HepG2 (cell line): Measurements from ENCODE around the gene NUB1. TPM values are rescaled to one million over a fixed set of nuclear protein-coding genes. Genes with fewer than 3 reads are reported as not detected.

Source experiments
- ATAC-seq: fragments of 200-7000 bp; cut with Tn5 transposase; 3 replicates; pipeline ENCODE4 v1.9.1; 2020; ENCODE audit warnings: mild to moderate bottlenecking, moderate library complexity
- BruUV-seq: library from RNA; stranded (reverse); fragments of 400-500 nt; replicated peaks from 2 replicates; lab custom pipeline; 2021; lab: Mats Ljungman, UMichigan
- CTCF ChIA-PET: fragments of 300-600 bp; formaldehyde crosslinking; extraction: SDS; loops from one replicate; lab custom pipeline; 2021; ENCODE audit warnings: low total read pairs, inconsistent platforms, low intra/inter-chr PET ratio; lab: Yijun Ruan, JAX
- POLR2A ChIA-PET: fragments of 350-600 bp; sonication (Branson Sonifier 250); formaldehyde crosslinking; loops from one replicate; lab custom pipeline; 2020; ENCODE audit warnings: antibody characterized with exemption, inconsistent platforms; lab: Yijun Ruan, JAX
- DNase-seq: peaks from one replicate; pipeline ENCODE4 v3.0.0-alpha.2; 2015; ENCODE audit warnings: low spot score
- FAIRE-seq: peaks from 3 replicates; lab custom pipeline; 2011; peaks lifted over from hg19 to GRCh38; lab: Jason Lieb, UNC
- H2AFZ ChIP-seq: one replicate; pipeline ENCODE4 v1.6.1; 2011; ENCODE audit warnings: low read length, inconsistent platforms
- H3K27ac ChIP-seq: fragments of 300-600 bp; 3 replicates; pipeline ENCODE4 v1.8.0; 2011; ENCODE audit warnings: mixed run types, mild to moderate bottlenecking, mixed read lengths, low read length, inconsistent platforms; ENCODE audit not compliant: insufficient read depth; ENCODE audit errors: extremely low read length
- H3K27me3 ChIP-seq, 2 experiments: fragments of 200-600 bp in 1 of 2; 2 replicates in 1 of 2; 3 replicates in 1 of 2; pipeline versions ENCODE4 v1.6.0 to v1.8.0; 2011; ENCODE audit warnings: low read length in 2 of 2, mild to moderate bottlenecking in 2 of 2, moderate library complexity in 2 of 2, inconsistent platforms in 1 of 2; ENCODE audit not compliant: insufficient read depth in 2 of 2, control insufficient read depth in 1 of 2
- H3K36me3 ChIP-seq, 2 experiments: fragments of 200-600 bp in 1 of 2; replicated peaks in 1 of 2; 2 replicates in 1 of 2; 3 replicates in 1 of 2; pipeline versions ENCODE4 v1.5.1 to v1.8.0; 2011; ENCODE audit warnings: low read length in 2 of 2, inconsistent platforms in 1 of 2; ENCODE audit not compliant: insufficient read depth in 2 of 2, control insufficient read depth in 1 of 2
- H3K4me1 ChIP-seq: 2 replicates; pipeline ENCODE4 v1.5.1; 2012; ENCODE audit warnings: low read length, inconsistent platforms; ENCODE audit not compliant: insufficient read depth
- H3K4me2 ChIP-seq: 2 replicates; pipeline ENCODE4 v1.6.0; 2011; ENCODE audit warnings: low read depth, low read length, inconsistent platforms
- H3K4me3 ChIP-seq, 3 experiments: fragments of 200-600 bp in 1 of 3; sonication (generic), shearing (Covaris generic) in 1 of 3; replicated peaks in 1 of 3; 2 replicates each; pipeline ENCODE4 v1.5.1; 2011 to 2016; ENCODE audit warnings: low read length in 3 of 3, inconsistent platforms in 2 of 3, low read depth in 2 of 3, mild to moderate bottlenecking in 2 of 3, control low read depth in 1 of 3, mixed read lengths in 1 of 3; ENCODE audit not compliant: insufficient read depth in 1 of 3
- H3K79me2 ChIP-seq: one replicate; pipeline ENCODE4 v1.6.1; 2011; ENCODE audit warnings: low read length, inconsistent platforms; ENCODE audit not compliant: insufficient read depth
- H3K9ac ChIP-seq: 2 replicates; pipeline ENCODE4 v1.6.0; 2011; ENCODE audit warnings: mild to moderate bottlenecking, low read depth, low read length, inconsistent platforms; ENCODE audit not compliant: insufficient read depth
- H3K9me3 ChIP-seq: 2 replicates; pipeline ENCODE4 v1.5.1; 2012; ENCODE audit warnings: mild to moderate bottlenecking, low read length
- H4K20me1 ChIP-seq: 2 replicates; pipeline ENCODE4 v1.6.0; 2011; ENCODE audit warnings: inconsistent platforms, mild to moderate bottlenecking, low read length, moderate library complexity; ENCODE audit not compliant: insufficient read depth
- ZNF264 ChIP-seq: sonication (generic); formaldehyde crosslinking; IDR thresholded peaks from 2 replicates; pipeline ENCODE4 v1.4.0; 2020; ENCODE audit warnings: missing genetic modification reagents
- WGBS: methylation state at CpG from one replicate; pipeline ENCODE4 v1.1.6; 2017; ENCODE audit warnings: low lambda C conversion rate; 5-methylcytosine and 5-hydroxymethylcytosine counted together
- in situ Hi-C: cut with HindIII; loops from 2 replicates; pipeline ENCODE4 v1.10.0; 2017; ENCODE audit warnings: low pct_unique_long_range_greater_than_20kb; ENCODE audit not compliant: extremely low pct_ligation_motif_present
- intact Hi-C: fragments of 100-400 bp; cut with micrococcal nuclease; formaldehyde crosslinking; loops from one replicate; pipeline ENCODE4 v1.10.0; 2022; ENCODE audit not compliant: unreplicated experiment
- polyA plus RNA-seq, 8 experiments: library from polyadenylated mRNA; depleted of rRNA in 3 of 8; stranded (reverse) in 7 of 8; unstranded in 1 of 8; fragments of >200 nt; fragmentation: Illumina TruSeq in 4 of 8; extraction: Trizol in 4 of 8; gene quantifications; 2 replicates each; pipeline versions ENCODE4 v1.2.1 to v1.2.3, GENCODE V29; 2011 to 2016; ENCODE audit warnings: low read depth in 4 of 8, missing spikeins in 1 of 8, mixed read lengths in 1 of 8; ENCODE audit not compliant: insufficient read depth in 1 of 8
- total RNA-seq, 5 experiments: library from RNA; depleted of rRNA; stranded (reverse); fragments of >200 nt; fragmentation: Illumina TruSeq; extraction: Trizol; gene quantifications; 2 replicates each; pipeline ENCODE4 v1.2.3, GENCODE V29; 2016; ENCODE audit warnings: low read depth in 1 of 5
- TF ChIP-seq, protein P1 (sequence below): sonication (generic); formaldehyde crosslinking; IDR thresholded peaks from 2 replicates; pipeline ENCODE4 v1.5.0; 2020; ENCODE audit warnings: mild to moderate bottlenecking, missing genetic modification reagents, moderate library complexity
- TF ChIP-seq, protein P2 (sequence below): fragments of 450-650 bp; IDR thresholded peaks from 2 replicates; pipeline ENCODE4 v1.6.1; 2016

The NUB1 gene
- total and polyA plus RNA-seq, 2 of the 13 experiments (the other 11 are each of a cell fraction or from before 2014, with no cell fraction given): 27.1 to 37.0 TPM

DNA sequence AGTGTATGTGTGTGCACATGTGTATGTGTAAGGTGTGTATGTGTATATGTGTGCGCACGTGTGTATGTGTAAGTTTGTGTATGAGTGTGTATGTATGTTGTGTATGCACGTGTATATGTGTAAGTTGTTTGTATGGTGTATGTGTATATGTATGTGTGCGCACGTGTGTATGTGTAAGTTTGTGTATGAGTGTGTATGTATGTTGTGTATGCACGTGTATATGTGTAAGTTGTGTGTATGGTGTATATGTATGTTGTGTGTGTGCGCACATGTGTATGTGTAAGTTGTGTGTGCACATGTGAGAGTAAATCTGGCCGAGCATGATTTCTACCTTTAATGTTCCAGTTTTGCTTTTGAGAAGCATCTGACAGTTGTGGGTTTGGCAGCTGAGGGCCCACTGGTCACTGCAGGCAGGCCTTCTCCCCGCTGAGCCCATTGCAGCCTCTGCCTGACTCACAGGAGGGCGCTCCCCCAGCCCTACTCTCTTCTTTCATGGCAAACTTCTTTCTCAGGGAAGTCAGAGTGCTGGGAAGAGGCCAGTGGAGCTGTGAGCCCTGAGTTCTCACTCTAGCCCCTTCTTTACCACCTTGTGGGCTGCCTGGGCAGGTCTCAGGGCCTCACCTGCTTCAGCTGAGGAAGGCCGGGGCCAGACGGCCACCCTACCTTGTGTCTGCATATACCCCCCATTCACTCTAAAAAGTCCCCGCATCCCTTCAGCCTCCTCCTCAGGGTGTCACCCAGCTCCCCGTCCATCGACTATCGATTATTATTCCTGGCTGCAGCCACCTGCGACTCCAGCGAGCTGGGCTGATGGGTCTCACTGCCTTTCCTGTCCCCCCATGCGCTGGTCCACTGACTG, 57.1 kb downstream of the NUB1 start:
- POLR2A ChIA-PET: no interaction called here
- DNase-seq (no peak), ATAC-seq (peak; percentile 38; the same call in 1 of the 3 replicates), FAIRE-seq (no peak)
- Histone ChIP-seq H3K36me3 (no peaks in the 10 kb centered on the region), H3K27me3 (peaks cover 5 to 66% of the 10 kb centered on the region in 2 experiments; a peak in 3 of 5 replicates), H3K4me2 (no peak overlapping the region; the same call in 1 of the 2 replicates), H2AFZ (no peak overlapping the region), H3K27ac (no peak overlapping the region), H3K79me2 (no peaks in the 10 kb centered on the region), H3K4me3 (no peak overlapping the region), H3K9me3 (no peaks in the 10 kb centered on the region), H4K20me1 (no peaks in the 10 kb centered on the region), H3K9ac (no peak overlapping the region), H3K4me1 (peaks cover 17% of the 10 kb centered on the region)
- intact Hi-C loops (no loop called here), in situ Hi-C loops (no loop called here)
- CTCF ChIA-PET: no interaction called here
- TF ChIP-seq, protein P1, sequence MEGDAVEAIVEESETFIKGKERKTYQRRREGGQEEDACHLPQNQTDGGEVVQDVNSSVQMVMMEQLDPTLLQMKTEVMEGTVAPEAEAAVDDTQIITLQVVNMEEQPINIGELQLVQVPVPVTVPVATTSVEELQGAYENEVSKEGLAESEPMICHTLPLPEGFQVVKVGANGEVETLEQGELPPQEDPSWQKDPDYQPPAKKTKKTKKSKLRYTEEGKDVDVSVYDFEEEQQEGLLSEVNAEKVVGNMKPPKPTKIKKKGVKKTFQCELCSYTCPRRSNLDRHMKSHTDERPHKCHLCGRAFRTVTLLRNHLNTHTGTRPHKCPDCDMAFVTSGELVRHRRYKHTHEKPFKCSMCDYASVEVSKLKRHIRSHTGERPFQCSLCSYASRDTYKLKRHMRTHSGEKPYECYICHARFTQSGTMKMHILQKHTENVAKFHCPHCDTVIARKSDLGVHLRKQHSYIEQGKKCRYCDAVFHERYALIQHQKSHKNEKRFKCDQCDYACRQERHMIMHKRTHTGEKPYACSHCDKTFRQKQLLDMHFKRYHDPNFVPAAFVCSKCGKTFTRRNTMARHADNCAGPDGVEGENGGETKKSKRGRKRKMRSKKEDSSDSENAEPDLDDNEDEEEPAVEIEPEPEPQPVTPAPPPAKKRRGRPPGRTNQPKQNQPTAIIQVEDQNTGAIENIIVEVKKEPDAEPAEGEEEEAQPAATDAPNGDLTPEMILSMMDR (CRISPR knock-in tag): peak; percentile 27; the same call in 1 of the 2 replicates
- TF ChIP-seq, protein P2, sequence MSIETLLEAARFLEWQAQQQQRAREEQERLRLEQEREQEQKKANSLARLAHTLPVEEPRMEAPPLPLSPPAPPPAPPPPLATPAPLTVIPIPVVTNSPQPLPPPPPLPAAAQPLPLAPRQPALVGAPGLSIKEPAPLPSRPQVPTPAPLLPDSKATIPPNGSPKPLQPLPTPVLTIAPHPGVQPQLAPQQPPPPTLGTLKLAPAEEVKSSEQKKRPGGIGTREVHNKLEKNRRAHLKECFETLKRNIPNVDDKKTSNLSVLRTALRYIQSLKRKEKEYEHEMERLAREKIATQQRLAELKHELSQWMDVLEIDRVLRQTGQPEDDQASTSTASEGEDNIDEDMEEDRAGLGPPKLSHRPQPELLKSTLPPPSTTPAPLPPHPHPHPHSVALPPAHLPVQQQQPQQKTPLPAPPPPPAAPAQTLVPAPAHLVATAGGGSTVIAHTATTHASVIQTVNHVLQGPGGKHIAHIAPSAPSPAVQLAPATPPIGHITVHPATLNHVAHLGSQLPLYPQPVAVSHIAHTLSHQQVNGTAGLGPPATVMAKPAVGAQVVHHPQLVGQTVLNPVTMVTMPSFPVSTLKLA: peak; percentile 72
- TF ChIP-seq ZNF264 (CRISPR knock-in tag): no peak
- 61% methylated on average over 17 of the region's 19 CpGs for WGBS
- no TSS peak for BruUV-seq
